Lung microvascular endothelial cell (primary cell): Measurements from ENCODE around the gene PAF1. TPM values are rescaled to one million over a fixed set of nuclear protein-coding genes. Genes with fewer than 3 reads are reported as not detected.
A peak's percentile ranks its signal among the peaks of the same experiment; 100 is the strongest.
"Not testable (repeated sequence)": the region's sequence is repeated elsewhere in the genome, so short reads cannot be mapped to it uniquely, and the experiment has no call there.

Source experiments
- DNase-seq, 2 donors: peaks; one replicate each; pipeline versions ENCODE4 v3.0.0 to v3.0.0-alpha.2; 2010; ENCODE audit warnings: low read depth in 2 of 2
- total RNA-seq: library from RNA; depleted of rRNA; stranded (reverse); fragments of >200 nt; gene quantifications from 2 replicates; pipeline ENCODE4 v1.2.1, GENCODE V29; 2014

Gene PAF1
- total RNA-seq, 1 donor from 2014 or later: 23.6 TPM

DNA sequence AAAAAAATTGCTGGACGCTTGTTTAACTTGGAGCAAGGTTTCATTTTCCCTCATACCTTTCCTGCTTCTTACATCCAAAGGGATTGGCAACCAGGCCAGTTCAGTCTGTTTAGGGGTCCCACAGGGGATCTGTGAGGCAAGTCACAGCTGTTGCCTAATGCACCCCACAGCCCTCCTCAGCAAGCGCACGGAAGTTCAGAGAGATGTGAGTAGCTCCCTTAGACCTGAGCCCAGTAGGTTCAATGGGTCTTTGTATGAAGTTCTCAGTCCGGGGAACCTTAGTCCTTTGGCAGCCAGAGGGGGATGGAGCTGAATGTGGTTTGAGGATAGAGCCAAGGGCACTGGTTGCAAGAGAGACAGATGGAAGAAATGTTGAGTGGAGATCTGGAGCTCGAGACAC lies 35.7 kb downstream of the PAF1 start:
- no peak for DNase-seq

DNA sequence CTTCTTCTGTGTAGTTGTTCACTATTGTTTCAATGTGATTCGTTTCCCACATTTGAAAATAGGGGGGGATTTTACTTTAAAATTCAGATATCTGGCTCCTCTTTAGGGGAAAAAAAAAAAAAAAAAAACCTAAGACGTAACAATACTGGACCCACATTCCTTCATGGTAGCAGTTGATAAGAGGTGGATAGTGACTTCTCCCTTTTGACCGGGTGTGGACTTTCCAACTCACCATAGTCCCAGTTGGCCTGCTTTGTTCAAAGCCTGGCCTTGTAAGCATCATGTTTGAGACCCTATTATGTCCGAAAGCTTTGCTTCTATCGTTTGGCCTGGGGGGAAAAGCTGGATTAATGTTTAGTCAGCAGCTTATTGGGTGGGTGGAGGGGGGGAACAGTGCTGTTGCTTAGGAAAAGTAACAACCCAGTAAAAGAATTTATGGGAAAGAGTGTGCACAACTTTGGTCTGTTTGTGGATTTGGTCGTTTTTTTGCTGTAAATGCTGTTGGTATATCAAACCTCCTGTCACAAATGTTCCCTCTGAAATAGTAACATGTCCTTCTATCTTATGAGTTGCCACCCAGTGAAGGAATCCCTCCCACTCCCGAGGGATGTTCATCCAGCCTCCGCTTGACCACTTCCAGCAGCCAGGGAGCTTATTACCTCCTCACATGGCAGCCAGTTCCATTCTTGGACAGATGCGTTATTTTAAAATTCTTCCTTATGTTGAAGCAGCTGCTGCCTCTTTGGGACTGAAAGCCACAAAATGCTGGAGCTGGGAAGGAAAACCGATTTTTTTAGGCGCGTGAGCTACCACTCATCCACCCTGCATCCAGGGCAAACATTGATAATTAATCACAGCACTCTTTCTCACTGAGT lies 38.3 kb downstream of the PAF1 start:
- DNase-seq: no peak

DNA sequence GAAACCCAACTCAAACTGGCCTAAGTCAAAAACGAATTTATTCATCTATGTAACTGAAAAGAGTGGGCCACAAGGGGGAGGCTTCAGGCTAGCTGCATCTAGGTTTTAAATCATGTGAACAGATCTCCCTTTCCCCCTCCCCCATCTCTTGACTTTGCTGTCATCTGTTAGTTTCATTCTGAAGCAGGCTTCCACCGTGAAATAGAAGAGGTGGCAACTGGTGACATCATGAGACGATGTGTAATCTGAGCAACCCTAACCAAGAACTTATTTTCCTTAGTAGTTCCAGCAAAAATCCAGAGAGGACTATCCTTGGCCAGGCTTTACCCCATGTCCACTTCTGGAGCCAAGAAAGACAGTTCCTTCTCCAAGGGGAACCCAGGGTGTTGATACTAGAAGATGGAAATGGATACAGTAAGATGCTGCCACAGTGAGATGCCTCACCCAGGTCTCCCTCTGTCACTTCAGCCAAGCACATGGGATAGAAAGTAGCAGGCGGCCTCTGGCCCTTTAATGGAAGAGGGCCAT lies 39.3 kb downstream of the PAF1 start:
- peak in 1 of 2 donors; percentile 5 for DNase-seq

DNA sequence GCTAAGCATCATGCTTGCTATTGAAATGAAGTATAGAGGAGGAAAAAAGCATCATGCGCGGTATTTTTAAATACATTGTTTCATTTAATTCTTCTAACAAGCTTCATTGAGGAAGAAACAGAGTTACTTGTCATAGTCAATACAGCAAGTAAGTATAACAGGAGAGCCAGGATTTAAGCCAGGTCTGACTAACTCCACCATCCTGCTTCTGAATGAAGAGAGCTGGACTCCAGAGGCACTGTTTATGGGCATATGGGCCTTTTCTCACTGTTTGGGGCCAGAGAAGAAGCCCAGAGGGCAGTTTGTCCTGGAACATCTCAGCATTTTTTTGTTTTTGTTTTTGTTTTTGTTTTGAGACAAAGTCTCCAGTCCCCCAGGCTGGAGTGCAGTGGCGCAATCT lies 40.8 kb downstream of the PAF1 start:
- no peak for DNase-seq

DNA sequence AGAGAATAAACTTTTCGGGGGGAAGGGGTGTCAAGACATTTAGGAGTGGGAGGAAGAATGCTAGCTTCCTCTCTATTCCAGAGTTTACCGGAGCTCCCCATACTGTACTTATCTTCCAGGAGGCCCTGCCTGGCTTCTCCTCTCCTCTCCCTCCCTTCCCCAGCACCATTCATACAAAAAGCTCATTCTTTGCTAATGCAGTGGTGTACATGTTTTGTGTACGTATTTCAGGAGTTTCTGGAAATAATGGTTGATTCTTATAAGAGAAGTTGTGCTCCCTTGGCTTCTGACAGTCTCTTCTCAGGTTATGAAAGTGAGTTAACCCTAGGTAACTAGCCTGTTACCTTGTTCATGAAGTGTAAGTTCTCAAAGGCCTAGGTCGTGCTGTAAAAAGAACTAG lies 41.6 kb downstream of the PAF1 start:
- no peak for DNase-seq

DNA sequence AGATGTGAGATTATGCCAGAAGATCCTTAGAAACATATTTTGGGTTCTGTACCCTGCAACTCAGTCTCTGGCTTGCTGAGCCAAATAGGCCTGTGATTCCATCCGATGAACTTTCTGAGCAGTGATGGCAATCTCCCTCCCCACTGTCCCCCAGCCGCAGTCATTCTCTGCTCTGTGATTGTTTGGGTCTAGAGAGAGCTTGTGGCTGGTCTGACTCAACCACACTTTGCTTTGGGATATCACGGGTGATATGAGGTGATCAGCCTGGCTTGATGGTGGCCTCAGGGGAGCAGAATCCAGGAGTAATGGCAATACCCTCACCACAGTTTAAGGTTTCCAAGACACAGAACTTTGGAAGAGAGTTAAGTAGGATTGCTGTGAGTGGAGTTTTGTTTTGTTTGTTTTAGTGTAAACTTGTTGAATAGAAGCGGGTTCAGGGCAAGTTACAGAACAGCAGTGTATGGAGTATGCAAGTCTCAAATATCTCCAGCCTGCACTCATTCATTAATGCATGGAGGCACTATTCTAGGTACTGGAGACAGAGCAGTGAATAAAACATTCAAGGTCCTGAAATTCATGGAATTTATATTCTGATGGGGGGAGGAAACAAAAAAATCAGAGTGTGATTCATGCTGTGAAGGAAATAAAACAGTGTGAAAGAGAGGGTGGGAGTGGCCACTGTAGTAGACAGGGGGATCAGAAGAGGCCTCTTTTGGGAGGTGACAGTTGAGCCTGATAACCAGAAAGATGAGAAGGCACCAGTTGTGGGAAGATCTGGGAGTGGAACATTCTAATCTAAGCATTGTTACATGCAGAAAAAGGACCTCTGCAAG lies 43.4 kb downstream of the PAF1 start:
- peak in 1 of 2 donors; percentile 42 for DNase-seq

DNA sequence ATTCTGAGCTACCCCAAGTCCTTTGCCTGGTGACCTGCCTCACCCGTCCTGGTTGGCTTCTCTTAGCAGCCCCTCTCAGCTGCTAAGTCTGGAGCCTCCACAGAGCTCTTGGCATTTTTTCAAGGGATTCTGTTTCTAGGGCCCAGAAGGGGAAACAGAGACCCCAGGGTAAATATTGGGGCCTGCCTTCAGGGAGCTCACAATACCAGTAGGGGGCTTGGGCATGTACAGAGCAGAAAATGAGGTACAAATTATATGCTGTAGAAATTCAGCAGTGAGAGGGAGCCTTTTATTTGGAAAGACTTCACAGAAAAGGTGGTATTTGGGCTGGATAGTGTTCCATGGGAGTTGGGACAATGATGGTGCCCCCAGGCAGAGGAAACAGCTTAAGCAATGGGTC lies 45.0 kb downstream of the PAF1 start:
- no peak for DNase-seq

DNA sequence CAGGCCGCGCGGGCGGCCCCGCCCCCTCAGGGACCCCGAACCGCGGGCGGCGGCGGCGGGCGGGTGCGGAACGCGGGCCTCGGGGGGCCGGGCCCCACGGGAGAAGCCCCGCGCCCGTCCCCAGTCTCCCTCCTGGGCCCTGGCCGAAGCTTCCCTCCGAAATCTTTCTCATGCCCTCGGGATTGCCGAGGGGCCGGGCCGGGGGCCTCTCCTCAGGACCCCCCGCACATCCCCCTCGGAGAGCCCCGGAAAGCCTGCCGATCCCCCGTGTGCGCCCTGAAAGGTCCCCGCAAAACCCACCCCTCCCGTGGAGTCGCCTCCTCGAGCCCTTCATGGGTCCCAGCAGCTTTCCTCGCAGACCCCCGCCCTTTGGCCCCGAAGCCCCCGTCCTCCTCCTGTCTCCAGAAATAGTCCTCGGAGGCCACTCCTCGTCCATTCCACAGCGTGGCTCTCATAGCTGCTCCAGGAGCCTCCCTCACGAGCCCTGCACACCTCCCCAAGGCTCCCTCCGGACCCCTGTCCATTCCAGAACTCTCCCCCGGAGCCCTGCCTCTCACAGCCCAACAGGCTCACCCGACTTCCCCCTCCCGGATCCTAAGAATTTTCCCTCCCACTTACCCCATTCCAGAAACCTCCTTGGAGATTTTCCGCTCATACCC lies 48.1 kb downstream of the PAF1 start:
- DNase-seq: peak in 1 of 2 donors; percentile 21

DNA sequence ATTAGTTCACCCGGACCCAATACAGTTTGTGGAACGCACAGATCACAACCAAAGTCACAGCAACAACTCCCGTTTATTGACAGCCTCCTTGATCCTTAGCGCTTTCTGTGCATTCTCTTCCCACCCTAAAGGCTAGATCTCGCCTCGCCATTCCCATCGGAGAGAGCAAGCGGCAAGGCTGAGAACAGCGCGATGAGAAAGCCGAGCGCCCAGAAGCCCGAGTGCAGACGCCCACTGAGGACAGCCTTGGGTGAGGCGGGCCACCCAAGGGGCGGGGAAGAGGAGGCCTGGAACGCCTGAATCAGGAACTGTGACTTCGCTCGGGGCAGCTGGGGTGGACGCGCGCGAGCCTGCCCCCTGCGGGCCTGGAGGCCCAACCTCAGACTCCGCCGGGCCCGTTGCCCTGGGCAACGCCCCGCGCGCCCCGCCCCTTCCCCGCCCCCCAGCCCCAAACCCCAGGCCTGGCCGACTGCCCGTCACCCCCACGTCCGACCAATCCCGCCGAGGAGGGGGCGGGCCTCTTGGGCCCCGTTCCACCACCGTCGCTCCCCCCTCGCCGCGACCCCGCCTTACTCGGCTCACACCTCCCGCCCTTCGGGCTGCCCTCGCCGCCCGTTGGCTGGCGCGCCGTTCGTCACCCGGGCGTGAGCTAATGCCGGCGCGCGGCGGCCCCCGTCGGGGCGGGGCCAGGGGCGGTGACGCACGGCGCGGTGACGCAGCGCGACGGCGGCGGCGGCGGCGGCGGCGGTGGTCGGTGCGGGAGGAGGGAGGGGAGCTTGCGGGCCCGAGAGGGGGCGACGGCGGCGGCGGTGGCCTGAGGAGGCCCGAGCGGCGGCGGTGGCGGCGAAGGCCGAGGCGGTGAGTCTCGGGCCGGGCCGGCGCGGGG lies 48.9 kb downstream of the PAF1 start, which contains the start of gene SAMD4B:
TSS of gene SAMD4B (plus strand) at position 703 of the 886 bp plus-strand sequence. CDS start 14,473 bp downstream, outside the sequence.
- peak; percentile 99 for DNase-seq

DNA sequence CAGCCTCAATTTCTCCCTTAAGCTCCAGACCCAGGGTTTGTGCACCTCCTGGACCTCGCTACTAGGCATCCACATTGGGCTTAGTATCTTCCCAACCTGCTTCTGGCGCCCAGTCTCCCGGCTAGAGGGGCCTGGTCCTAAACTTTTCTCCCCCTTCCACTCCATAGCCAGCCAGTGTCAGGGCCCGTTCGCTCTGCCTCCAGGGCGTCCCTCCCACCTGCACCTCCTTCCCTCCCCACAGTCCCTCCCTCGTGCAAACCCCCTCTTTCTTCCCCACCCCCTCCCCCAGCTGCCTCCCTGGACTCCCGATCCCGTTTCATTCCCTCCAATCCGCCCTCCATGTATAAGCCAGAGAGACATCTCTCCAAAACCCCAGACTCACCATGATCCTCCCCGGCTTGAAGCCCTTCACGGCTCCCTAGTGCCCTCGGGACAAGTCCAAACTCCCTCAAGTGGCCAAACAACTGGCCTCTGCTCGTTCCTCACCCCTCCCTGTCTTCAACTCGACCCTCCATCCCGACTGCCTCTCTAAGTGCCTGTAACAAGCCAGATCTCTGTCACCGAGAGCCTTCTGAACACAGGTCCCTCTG lies 49.7 kb downstream of the PAF1 start:
- no peak for DNase-seq

DNA sequence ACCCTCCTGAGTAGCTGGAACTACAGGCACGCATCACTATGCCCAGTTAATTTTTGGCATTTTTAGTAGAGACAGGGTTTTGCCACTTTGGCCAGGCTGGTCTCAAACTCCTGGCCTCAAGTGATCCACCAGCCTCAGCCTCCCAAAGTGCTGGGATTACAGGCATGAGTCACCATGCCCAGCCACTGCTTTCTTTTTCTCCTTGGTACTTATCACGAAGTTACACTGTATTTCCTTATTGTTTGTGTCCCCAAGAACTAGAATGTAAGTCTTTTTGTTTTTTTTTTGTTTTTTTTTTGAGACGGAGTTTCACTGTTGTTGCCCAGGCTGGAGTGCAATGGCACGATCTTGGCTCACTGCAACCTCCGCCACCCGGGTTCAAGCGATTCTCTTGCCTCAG lies 50.8 kb downstream of the PAF1 start:
- DNase-seq: not testable (repeated sequence)

DNA sequence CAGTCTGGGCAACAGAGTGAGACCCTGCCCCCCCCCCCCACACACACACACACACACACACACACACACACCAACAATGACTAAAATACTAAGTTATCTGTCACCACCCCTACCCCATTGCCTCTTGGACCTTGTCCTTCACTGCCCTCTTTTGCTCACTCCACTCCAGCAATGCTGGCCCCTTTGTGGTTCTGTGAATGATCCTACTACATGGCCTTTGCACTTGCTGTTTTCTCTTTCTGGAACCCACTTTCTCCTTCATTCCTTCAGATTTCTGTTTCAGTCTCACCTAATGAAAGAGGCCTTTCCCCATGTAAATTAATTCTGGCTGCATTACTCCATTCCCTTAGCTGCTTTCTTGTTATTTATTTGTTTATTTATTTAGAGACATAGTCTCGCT lies 51.2 kb downstream of the PAF1 start:
- no peak for DNase-seq

DNA sequence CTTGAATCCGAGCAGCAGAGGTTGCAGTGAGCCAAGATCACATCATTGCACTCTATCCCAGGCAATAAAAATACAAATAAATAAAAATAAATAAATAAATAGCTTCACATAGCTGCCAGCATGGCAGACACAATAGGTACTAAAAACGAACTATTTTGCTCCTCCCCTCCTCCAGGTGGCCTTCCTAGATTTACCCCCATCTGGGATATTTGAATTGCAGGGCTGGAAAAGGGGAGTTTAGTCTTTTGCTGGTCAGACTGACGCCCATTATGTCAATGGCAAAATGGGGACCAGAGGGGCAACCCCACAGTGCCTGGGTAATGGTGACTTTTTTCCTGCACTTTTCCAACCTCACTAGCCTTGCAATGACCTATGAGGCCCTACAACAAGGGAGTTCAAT lies 54.4 kb downstream of the PAF1 start:
- DNase-seq: no peak

Other genes starting within 250 kb of the PAF1 start
- gene NCCRP1, start 194.1 kb downstream of the PAF1 start, total RNA-seq: not detected in 2 replicates
- gene SYCN, start 186.8 kb downstream of the PAF1 start, total RNA-seq: not detected in 2 replicates
- gene IFNL3, start 146.1 kb downstream of the PAF1 start, total RNA-seq: not detected in 2 replicates
- not detected in 2 replicates for gene IFNL4, start 142.2 kb downstream of the PAF1 start, total RNA-seq
- gene IFNL2, start 122.7 kb downstream of the PAF1 start, total RNA-seq: not detected in 2 replicates
- gene IFNL1, start 94.7 kb downstream of the PAF1 start, total RNA-seq: not detected in 2 replicates
- gene LRFN1, start 70.2 kb downstream of the PAF1 start, total RNA-seq: 0.44 and 0.60 TPM in 2 replicates
- 173 and 220 TPM in 2 replicates for gene GMFG, start 55.1 kb downstream of the PAF1 start, total RNA-seq
- 20.7 and 21.8 TPM in 2 replicates for gene SAMD4B, start 48.7 kb downstream of the PAF1 start, total RNA-seq
- 11.1 and 13.5 TPM in 2 replicates for gene MED29, start 272 bp upstream of the PAF1 start, total RNA-seq
- 0.44 and 4.0 TPM in 2 replicates for gene ZFP36, start 15.7 kb upstream of the PAF1 start, total RNA-seq
- 10.1 and 10.5 TPM in 2 replicates for gene PLEKHG2, start 21.6 kb upstream of the PAF1 start, total RNA-seq
- 200 and 211 TPM in 2 replicates for gene RPS16, start 44.8 kb upstream of the PAF1 start, total RNA-seq
- gene SUPT5H, start 54.5 kb upstream of the PAF1 start, total RNA-seq: 26.6 and 39.3 TPM in 2 replicates
- gene TIMM50, start 89.7 kb upstream of the PAF1 start, total RNA-seq: 40.9 and 41.4 TPM in 2 replicates
- under 0.01 and 0.22 TPM in 2 replicates for gene DLL3, start 107.8 kb upstream of the PAF1 start, total RNA-seq
- not detected in 2 replicates for gene SELENOV, start 124.0 kb upstream of the PAF1 start, total RNA-seq
- 2.0 and 2.4 TPM in 2 replicates for gene EID2B, start 141.7 kb upstream of the PAF1 start, total RNA-seq
- 12.9 and 14.3 TPM in 2 replicates for gene EID2, start 149.1 kb upstream of the PAF1 start, total RNA-seq
- not detected in 2 replicates for gene LGALS13, start 211.4 kb upstream of the PAF1 start, total RNA-seq